ENCODE measurements around the gene GMPR2.
A peak's percentile ranks its signal among the peaks of the same experiment; 100 is the strongest.

The GMPR2 gene

GRCh38 chr14:24258548-24259265 is 26.0 kb downstream of the GMPR2 start:
- DNase-seq (ENCODE audit: low read depth): no peak
- TF ChIP-seq, protein P1, sequence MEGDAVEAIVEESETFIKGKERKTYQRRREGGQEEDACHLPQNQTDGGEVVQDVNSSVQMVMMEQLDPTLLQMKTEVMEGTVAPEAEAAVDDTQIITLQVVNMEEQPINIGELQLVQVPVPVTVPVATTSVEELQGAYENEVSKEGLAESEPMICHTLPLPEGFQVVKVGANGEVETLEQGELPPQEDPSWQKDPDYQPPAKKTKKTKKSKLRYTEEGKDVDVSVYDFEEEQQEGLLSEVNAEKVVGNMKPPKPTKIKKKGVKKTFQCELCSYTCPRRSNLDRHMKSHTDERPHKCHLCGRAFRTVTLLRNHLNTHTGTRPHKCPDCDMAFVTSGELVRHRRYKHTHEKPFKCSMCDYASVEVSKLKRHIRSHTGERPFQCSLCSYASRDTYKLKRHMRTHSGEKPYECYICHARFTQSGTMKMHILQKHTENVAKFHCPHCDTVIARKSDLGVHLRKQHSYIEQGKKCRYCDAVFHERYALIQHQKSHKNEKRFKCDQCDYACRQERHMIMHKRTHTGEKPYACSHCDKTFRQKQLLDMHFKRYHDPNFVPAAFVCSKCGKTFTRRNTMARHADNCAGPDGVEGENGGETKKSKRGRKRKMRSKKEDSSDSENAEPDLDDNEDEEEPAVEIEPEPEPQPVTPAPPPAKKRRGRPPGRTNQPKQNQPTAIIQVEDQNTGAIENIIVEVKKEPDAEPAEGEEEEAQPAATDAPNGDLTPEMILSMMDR (conservative IDR thresholded peaks at IDR 0.05; ENCODE audit: low read depth, low read length): no peak
- H3K4me3 ChIP-seq (ENCODE audit: low read depth, low read length): no peak overlapping the region

- peak; percentile 48 for DNase-seq (ENCODE audit: low read depth)
- TF ChIP-seq, protein P1 (conservative IDR thresholded peaks at IDR 0.05; ENCODE audit: low read depth, low read length): no peak
- H3K4me3 ChIP-seq (ENCODE audit: low read depth, low read length): no peak overlapping the region
These were observed 26.7 kb downstream of the GMPR2 start for GRCh38 chr14:24259282-24260025.

DNA sequence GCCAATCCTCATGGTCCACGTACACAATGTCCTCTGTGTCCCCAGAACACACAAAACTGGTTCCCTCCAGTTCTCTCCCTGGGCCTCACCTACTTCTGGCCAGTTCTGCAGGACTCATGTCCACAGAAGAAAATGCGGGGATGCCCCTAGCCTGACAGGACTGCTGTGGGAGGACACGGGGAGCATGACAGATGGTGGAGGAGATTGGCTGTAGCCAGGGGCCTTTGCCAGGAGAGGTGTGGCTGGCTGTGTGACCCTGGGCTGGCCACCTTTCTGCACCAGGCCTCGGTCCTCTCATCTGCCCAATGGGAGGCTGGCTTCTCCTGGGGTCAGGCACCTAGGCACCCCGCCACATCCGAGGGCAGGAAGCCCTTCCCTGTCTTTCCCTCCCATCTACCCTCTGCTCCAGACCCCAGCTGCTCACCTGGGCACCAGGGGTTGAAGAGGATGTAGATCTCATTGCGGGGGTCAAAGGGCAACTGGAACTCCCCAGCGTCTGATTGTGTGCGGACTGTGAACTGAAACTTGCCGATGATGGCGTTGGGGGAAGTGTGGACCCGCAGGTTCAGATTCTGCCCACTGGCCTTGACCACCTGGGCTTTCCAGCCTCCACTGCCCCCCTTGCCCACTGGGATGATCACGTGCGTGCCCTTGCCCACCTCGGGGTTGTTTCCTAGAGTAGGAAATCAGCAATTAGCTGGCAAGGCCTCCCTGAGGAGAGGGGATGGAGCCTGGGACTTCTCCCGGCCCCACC is 27.5 kb downstream of the GMPR2 start:
- DNase-seq (ENCODE audit: low read depth): no peak
- no peak overlapping the region for H3K4me3 ChIP-seq (ENCODE audit: low read depth, low read length)
- TF ChIP-seq, protein P1 (conservative IDR thresholded peaks at IDR 0.05; ENCODE audit: low read depth, low read length): no peak

DNA sequence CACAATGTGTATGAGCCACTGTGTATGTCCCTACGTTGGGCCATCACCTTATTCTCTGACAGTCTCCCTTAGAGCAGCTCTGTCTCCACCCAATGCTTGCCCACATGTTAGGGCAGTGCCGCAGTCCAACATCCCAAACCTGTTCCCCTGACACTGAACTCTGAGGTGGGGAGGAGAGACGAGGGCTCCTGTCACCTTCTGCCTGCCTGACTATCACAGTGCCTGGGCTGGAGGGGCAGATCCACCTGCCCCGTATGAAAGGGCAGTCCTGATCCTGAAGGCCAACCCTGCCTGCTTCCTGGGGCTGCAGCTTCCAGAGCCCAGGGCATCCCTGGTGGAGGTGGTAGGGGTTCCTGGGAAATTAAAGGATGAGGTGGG is 28.0 kb downstream of the GMPR2 start:
- H3K4me3 ChIP-seq (ENCODE audit: low read depth, low read length): no peak overlapping the region
- no peak for DNase-seq (ENCODE audit: low read depth)
- TF ChIP-seq, protein P1 (conservative IDR thresholded peaks at IDR 0.05; ENCODE audit: low read depth, low read length): no peak

- H3K4me3 ChIP-seq (ENCODE audit: low read depth, low read length): no peak overlapping the region
- DNase-seq (ENCODE audit: low read depth): no peak
- TF ChIP-seq, protein P1 (conservative IDR thresholded peaks at IDR 0.05; ENCODE audit: low read depth, low read length): no peak
These were observed 28.7 kb downstream of the GMPR2 start for GRCh38 chr14:24261256-24261968.

- TF ChIP-seq, protein P1 (conservative IDR thresholded peaks at IDR 0.05; ENCODE audit: low read depth, low read length): no peak
- DNase-seq (ENCODE audit: low read depth): no peak
- H3K4me3 ChIP-seq (ENCODE audit: low read depth, low read length): no peak overlapping the region
These were observed 29.2 kb downstream of the GMPR2 start for GRCh38 chr14:24261969-24262327.

All from choroid plexus epithelial cell (primary cell).